Neural crest cell (in vitro differentiated cells): Measurements from ENCODE around the gene WDR1. TPM values are rescaled to one million over a fixed set of nuclear protein-coding genes. Genes with fewer than 3 reads are reported as not detected.

Experiments used
- DNase-seq: peaks from one replicate; pipeline ENCODE4 v3.0.0; 2021; ENCODE audit warnings: low read depth, mixed read lengths, low spot score
- H3K27ac Mint-ChIP-seq: one replicate; pipeline ENCODE4 v1.8.0; 2021; ENCODE audit warnings: mild to moderate bottlenecking, mixed read lengths; ENCODE audit not compliant: unreplicated experiment
- H3K27me3 Mint-ChIP-seq: 2 replicates; pipeline ENCODE4 v1.8.0; 2021; ENCODE audit warnings: low read depth, mild to moderate bottlenecking, mixed read lengths
- H3K36me3 Mint-ChIP-seq: 2 replicates; pipeline ENCODE4 v1.8.0; 2021; ENCODE audit warnings: low read depth, mild to moderate bottlenecking, mixed read lengths
- H3K4me1 Mint-ChIP-seq: 2 replicates; pipeline ENCODE4 v1.8.0; 2021; ENCODE audit warnings: mixed read lengths
- H3K4me3 Mint-ChIP-seq: one replicate; pipeline ENCODE4 v1.8.0; 2021; ENCODE audit warnings: mild to moderate bottlenecking, mixed read lengths
- H3K9me3 Mint-ChIP-seq: 2 replicates; pipeline ENCODE4 v1.8.0; 2021; ENCODE audit warnings: mixed read lengths
- CTCF ChIP-seq: fragments of 200-600 bp; sonication (generic); conservative IDR thresholded peaks from 2 replicates; pipeline ENCODE4 v1.5.0; 2021; ENCODE audit warnings: antibody characterized with exemption, mild to moderate bottlenecking
- total RNA-seq: library from RNA; stranded (reverse); gene quantifications from 2 replicates; pipeline ENCODE4 v1.2.1, GENCODE V29; 2021

Gene WDR1
- total RNA-seq, 1 donor from 2014 or later, result 154 TPM

GRCh38 chr4:10056334-10057022 is 60.1 kb downstream of the WDR1 start:
- Mint-ChIP-seq H3K36me3 (no peaks in the 10 kb centered on the region), H3K4me3 (no peak overlapping the region), H3K27ac (peak overlapping the region; percentile 12), H3K9me3 (no peaks in the 10 kb centered on the region), H3K27me3 (no peaks in the 10 kb centered on the region), H3K4me1 (peaks cover 17% of the 10 kb centered on the region)
- TF ChIP-seq CTCF, result no peak
- DNase-seq, result no peak

- no peaks in the 10 kb centered on the region for H3K36me3 Mint-ChIP-seq
- H3K4me1 Mint-ChIP-seq, result peaks cover 24% of the 10 kb centered on the region
- H3K4me3 Mint-ChIP-seq, result no peak overlapping the region
- H3K27ac Mint-ChIP-seq, result peak overlapping the region; percentile 12
- H3K27me3 Mint-ChIP-seq, result no peaks in the 10 kb centered on the region
- no peak for DNase-seq
- TF ChIP-seq CTCF, result no peak
- no peaks in the 10 kb centered on the region for H3K9me3 Mint-ChIP-seq
These were observed 60.7 kb downstream of the WDR1 start for GRCh38 chr4:10055871-10056270.

- no peak overlapping the region for H3K4me3 Mint-ChIP-seq
- H3K36me3 Mint-ChIP-seq, result no peaks in the 10 kb centered on the region
- no peak for DNase-seq
- H3K27me3 Mint-ChIP-seq, result peaks cover 4% of the 10 kb centered on the region
- no peaks in the 10 kb centered on the region for H3K9me3 Mint-ChIP-seq
- no peak overlapping the region for H3K27ac Mint-ChIP-seq
- TF ChIP-seq CTCF, result no peak
- H3K4me1 Mint-ChIP-seq, result peaks cover 35% of the 10 kb centered on the region
These were observed 62.0 kb downstream of the WDR1 start for GRCh38 chr4:10054571-10055041.

DNA sequence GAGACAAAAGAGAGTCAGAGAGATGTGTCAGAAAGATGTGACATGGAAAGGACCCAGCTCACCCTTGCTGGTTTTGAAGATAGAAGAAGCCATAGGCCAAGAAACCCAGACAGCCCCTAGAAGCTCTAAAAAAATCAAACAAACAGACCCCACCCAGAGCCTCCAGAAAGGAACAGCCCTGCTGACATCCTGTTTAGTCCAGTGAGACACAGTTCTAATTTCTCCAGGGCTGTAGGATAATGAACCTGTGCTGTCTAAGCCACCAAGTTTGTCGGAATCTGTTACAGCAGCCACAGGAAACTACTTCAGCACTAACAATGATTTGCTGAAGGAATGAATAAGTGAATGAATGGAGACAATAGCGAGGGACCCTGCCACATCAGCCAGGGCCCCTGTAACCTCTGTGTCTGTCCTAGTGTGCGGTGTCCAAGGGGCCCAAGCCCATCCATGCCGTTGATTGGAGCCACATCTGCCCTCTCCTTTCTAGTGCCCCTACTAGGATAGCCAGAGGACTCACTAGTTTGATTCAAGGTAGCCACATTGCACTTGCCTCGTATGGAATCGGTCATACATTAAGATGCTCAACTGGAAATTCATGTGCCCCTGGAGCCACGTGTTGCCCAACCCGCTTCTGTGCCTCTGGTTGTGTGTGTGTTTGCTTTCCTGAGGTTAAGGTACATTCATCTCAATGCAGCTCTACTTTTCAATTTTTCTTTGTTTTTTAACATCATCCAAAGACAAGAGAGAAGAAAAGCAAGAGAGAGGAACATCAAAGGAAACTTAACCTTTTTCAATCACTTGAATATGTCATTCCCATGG is 62.8 kb downstream of the WDR1 start:
- peaks cover 7% of the 10 kb centered on the region for H3K27me3 Mint-ChIP-seq
- H3K27ac Mint-ChIP-seq, result no peak overlapping the region
- no peaks in the 10 kb centered on the region for H3K9me3 Mint-ChIP-seq
- DNase-seq, result no peak
- H3K4me1 Mint-ChIP-seq, result peaks cover 42% of the 10 kb centered on the region
- no peak for TF ChIP-seq CTCF
- H3K36me3 Mint-ChIP-seq, result no peaks in the 10 kb centered on the region
- H3K4me3 Mint-ChIP-seq, result no peak overlapping the region

DNA sequence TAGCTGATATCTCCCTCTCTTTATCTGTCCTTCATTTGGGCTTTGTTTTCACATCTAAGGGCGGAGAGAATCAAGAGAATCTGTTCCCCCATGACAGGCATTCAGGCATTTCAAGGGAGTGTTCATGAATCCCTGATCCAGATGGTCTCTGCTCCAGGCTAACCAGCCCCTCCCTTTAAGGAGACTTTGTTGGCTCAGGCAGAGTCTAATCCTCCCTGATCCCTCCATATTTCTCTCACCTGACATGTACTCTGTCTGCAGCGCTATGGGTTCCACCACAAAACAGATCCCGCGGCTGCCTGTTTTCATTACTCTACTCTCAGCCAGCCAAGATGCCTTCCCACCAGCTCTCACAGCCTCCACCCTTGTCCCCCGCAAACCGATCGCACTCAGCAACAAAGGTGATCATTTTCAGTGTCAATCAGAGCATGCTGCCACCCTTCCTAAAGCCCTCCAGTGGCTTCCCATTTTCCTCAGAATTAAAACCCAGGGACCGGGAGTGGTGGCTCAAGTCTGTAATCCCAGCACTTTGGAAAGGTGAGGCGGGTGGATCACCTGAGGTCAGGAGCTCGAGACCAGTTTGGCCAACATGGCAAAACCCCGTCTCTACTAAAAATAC is 65.0 kb downstream of the WDR1 start:
- peaks cover 7% of the 10 kb centered on the region for H3K27me3 Mint-ChIP-seq
- no peaks in the 10 kb centered on the region for H3K36me3 Mint-ChIP-seq
- no peak for DNase-seq
- H3K4me1 Mint-ChIP-seq, result peaks cover 42% of the 10 kb centered on the region
- no peaks in the 10 kb centered on the region for H3K9me3 Mint-ChIP-seq
- TF ChIP-seq CTCF, result no peak
- no peak overlapping the region for H3K27ac Mint-ChIP-seq
- H3K4me3 Mint-ChIP-seq, result no peak overlapping the region
